NCI-H187 treated with DMSO at 0.1 percent for 48 hours (cell line): ENCODE measurements around the gene GNB3.
"Not testable (repeated sequence)": the region's sequence is repeated elsewhere in the genome, so short reads cannot be mapped to it uniquely, and the experiment has no call there.

Source experiments
- DNase-seq: peaks from one replicate; lab custom pipeline; 2025; lab: John Stamatoyannopoulos, UW

The GNB3 gene

GRCh38 chr12:6883683-6884082, 43.0 kb downstream of the GNB3 start:
- no peak for DNase-seq

- no peak for DNase-seq
Measured at GRCh38 chr12:6884539-6884938, 43.8 kb downstream of the GNB3 start.

GRCh38 chr12:6886206-6886999, 45.7 kb downstream of the GNB3 start:
- not testable (repeated sequence) for DNase-seq

GRCh38 chr12:6887460-6887859, 46.7 kb downstream of the GNB3 start:
- no peak for DNase-seq

- no peak for DNase-seq
Measured at GRCh38 chr12:6888360-6888759, 47.6 kb downstream of the GNB3 start.

GRCh38 chr12:6888794-6889193, 48.1 kb downstream of the GNB3 start:
- not testable (repeated sequence) for DNase-seq

- DNase-seq, result not testable (repeated sequence)
Measured at GRCh38 chr12:6889775-6890573, 49.2 kb downstream of the GNB3 start.

- peak; percentile 65 for DNase-seq
Measured at GRCh38 chr12:6890789-6891645, 50.3 kb downstream of the GNB3 start.

GRCh38 chr12:6891646-6892001, 50.9 kb downstream of the GNB3 start:
- DNase-seq, result no peak

- not testable (repeated sequence) for DNase-seq
Measured at GRCh38 chr12:6892683-6893082, 52.0 kb downstream of the GNB3 start.

GRCh38 chr12:6894321-6894720, 53.6 kb downstream of the GNB3 start:
- no peak for DNase-seq
